HG03378 (cell line): ENCODE data around the gene CD81.
"Not testable (repeated sequence)": the region's sequence is repeated elsewhere in the genome, so short reads cannot be mapped to it uniquely, and the experiment has no call there.

Source experiments
- ATAC-seq: cut with Tn5 transposase; IDR thresholded peaks from one replicate; pipeline ENCODE4 v1.9.1; 2021; ENCODE audit warnings: mild to moderate bottlenecking, moderate library complexity; ENCODE audit not compliant: unreplicated experiment

The CD81 gene, protein sequence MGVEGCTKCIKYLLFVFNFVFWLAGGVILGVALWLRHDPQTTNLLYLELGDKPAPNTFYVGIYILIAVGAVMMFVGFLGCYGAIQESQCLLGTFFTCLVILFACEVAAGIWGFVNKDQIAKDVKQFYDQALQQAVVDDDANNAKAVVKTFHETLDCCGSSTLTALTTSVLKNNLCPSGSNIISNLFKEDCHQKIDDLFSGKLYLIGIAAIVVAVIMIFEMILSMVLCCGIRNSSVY

DNA sequence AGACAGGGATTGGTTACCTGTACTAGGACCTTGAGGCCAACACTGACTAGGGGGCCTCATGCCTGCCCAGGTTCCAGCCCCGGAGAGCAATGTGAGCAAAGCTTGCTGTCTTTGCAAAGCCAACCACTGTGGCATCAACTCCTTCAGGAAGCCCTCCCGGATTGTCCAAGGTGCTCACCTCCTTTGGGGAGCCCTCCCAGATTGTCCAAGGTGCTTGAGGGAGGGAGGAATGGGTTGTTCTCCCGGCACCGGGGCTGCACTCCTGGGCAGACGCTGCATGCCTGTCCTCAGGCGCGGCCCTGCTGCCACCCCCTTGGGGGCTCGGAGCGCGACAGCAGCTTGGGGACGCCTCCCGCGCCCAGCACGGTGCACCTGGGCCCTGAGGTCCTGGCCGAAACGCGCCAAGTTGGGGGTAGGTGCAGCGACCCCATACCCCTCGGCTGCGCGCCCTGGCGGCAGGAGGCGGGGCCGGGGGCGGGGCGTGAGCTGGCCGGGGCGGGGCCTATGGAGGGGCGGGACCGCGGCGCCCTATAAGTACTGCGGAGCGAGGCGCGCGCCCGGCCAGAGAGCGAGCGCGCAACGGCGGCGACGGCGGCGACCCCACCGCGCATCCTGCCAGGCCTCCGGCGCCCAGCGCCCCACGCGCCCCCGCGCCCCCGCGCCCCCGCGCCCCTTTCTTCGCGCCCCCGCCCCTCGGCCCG is at the start of gene CD81:
CD81 (plus strand) TSS at position 560 of the 701 bp plus-strand sequence. CDS start 240 bp downstream, outside the sequence.
- ATAC-seq = no peak

GRCh38 chr11:2328021-2328420 is 49.1 kb upstream of the CD81 start:
- ATAC-seq = no peak

GRCh38 chr11:2328656-2329354 is 48.3 kb upstream of the CD81 start:
- ATAC-seq = no peak

- ATAC-seq = no peak
These were observed 47.6 kb upstream of the CD81 start for GRCh38 chr11:2329551-2329950.

- ATAC-seq = no peak
These were observed 46.4 kb upstream of the CD81 start for GRCh38 chr11:2330696-2331095.

DNA sequence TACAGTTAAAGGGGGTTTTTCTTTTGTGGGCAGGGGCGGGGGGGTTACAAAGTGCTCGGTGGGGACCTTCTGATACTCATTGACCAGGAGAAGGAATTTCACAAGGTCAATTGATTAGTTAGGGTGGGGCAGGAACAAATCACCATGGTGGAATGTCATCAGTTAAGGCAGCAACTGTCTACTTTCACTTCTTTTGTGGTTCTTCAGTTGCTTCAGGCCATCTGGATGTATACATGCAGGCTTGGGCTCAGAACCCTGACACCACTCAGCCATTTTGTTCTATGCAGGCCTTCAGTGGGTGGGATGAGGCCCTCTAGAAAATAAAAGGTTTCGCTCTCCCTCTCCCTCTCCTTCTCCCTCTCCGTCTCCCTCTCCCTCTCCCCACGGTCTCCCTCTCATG is 45.7 kb upstream of the CD81 start:
- no peak for ATAC-seq

DNA sequence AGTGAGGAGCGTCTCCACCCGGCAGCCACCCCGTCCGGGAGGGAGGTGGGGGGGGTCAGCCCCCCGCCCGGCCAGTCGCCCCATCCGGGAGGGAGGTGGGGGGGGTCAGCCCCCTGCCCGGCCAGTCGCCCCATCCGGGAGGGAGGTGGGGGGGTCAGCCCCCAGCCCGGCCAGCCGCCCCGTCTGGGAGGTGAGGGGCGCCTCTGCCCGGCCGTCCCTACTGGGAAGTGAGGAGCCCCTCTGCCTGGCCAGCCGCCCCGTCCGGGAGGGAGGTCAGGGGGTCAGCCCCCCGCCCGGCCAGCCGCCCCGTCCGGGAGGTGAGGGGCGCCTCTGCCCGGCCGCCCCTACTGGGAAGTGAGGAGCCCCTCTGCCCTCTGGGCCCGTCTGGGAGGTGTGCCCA is 44.5 kb upstream of the CD81 start:
- not testable (repeated sequence) for ATAC-seq

- not testable (repeated sequence) for ATAC-seq
These were observed 43.5 kb upstream of the CD81 start for GRCh38 chr11:2333486-2334205.

DNA sequence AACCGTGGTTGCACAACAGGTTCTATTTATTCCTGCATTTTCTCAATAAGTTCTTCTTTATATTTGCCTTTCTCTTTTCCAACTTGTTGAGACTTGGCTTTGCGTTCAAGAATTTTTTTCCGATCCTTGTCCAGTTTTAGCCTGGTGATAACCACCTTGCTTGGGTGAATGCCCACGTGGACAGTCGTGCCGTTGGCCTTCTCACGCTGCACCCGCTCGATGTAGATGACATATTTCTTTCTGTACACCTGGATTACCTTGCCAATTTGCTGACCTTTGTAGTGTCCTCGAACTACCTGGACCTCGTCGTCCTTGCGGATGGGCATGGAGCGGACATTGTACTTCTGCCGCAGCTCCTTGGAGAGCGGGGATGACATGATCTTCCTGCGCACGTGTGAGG is 41.8 kb upstream of the CD81 start:
- ATAC-seq = not testable (repeated sequence)

DNA sequence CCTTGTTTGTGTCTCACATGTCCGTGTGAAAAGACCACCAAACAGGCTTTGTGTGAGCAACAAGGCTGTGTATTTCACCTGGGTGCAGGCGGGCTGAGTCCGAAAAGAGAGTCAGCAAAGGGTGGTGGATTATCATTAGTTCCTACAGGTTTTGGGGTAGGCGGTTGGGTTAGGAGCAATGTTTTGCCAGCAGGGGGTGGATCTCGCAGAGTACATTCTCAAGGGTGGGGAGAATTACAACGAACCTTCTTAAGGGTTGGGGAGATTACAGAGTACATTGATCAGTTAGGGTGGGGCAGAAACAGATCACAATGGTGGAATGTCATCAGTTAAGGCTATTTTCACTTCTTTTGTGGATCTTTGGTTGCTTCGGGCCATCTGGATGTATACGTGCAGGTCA is 38.4 kb upstream of the CD81 start:
- not testable (repeated sequence) for ATAC-seq

DNA sequence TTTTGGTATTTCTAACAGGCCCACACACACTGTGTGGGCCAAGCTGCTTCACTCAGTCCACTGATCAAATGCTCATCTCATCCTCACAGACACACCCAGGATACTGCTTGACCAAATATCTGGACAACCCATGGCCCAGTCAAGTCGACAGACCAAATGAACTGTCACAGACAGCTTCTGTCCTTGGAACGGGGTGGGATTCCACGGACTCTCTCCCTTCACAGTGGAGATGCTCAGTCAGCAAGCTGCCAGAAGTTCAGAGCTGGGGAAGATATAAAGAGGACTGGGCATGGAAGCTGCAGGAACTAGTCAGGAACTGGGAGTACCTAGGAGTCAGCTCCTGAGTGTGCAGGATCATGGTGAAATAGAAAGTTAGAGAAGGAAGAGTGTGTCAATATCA is 34.6 kb upstream of the CD81 start:
- no peak for ATAC-seq

DNA sequence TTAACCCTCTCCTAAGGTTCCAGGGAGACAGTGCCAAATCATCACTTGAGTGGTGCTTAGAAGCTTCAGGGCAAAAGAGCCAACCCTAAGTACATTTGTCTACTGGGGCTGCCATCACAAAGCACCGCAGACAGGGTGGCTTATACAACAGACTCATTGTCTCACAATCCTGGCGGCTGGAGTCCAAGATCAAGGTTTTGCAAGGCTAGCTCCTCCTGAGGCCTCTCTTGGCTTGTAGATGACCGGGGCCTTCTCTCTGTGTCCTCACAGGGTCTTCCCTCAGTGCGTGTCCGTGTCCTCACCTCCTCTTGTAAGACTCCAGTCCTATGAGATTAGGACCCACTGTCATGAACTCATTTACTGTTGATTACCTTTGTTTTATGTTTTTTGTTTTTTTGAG is 34.1 kb upstream of the CD81 start:
- ATAC-seq = no peak

- ATAC-seq = no peak
These were observed 33.6 kb upstream of the CD81 start for GRCh38 chr11:2343502-2343901.

GRCh38 chr11:2345050-2345449 is 32.1 kb upstream of the CD81 start:
- ATAC-seq = no peak

DNA sequence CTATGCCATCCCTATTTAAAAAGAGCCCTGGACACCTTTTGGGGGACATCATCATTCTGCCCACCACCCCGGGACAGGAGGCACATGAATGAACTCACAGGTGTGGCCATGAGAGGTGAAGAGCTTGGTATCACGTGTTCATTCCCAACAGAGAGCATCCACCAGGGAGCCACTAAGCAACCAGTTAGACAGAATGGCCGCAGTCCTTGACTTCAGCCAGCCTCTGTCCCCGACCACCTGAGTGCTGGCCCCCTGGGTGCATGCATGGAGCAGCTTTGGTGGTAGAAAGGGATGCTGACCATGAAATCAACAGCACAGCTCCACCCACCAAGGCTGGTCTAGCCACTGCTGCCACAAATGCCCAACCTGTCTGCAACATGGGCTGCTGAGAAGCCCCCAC is 31.1 kb upstream of the CD81 start:
- ATAC-seq = no peak

- ATAC-seq = no peak
These were observed 30.4 kb upstream of the CD81 start for GRCh38 chr11:2346586-2347307.

GRCh38 chr11:2347308-2347830 is 29.7 kb upstream of the CD81 start:
- ATAC-seq = no peak

- no peak for ATAC-seq
These were observed 28.1 kb upstream of the CD81 start for GRCh38 chr11:2348986-2349385.

- ATAC-seq = no peak
These were observed 25.4 kb upstream of the CD81 start for GRCh38 chr11:2351701-2352100.

DNA sequence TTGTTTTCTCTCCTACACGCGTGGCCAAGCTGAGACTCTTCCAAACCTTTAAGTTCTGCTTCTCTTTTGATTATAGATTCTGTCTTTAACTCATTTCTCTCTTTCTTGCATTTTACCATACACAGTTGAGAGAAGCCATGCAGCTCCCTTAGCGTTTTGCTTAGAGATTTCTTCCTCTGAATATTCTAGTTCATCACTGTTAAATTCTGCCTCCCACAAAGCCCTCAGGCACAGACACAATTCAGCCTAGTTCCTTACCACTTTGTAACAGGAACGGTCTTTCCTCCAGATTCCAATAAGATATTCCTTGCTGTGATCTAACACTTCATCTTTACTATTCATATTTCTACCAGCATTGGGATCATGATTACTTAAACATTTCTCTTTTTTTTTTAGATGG is 24.7 kb upstream of the CD81 start:
- ATAC-seq = no peak
